ENCODE data around the gene APOL6. TPM values are rescaled to one million over a fixed set of nuclear protein-coding genes. Genes with fewer than 3 reads are reported as not detected.

Gene APOL6
- total RNA-seq, 1 donor: 51.8 TPM

- H2AFZ ChIP-seq (ENCODE audit: low read length): peak overlapping the region; percentile 30
Measured at GRCh38 chr22:35703861-35704584, 55.8 kb downstream of the APOL6 start.

GRCh38 chr22:35705141-35705540 lies 56.9 kb downstream of the APOL6 start:
- Histone ChIP-seq H3K4me3 (ENCODE audit: insufficient read depth, low read length) (no peak overlapping the region), H3K36me3 (ENCODE audit: insufficient read depth, low read length) (no peaks in the 10 kb centered on the region), H2AFZ (ENCODE audit: low read length) (no peak overlapping the region), H3K27ac (ENCODE audit: low read depth, low read length) (no peak overlapping the region), H4K20me1 (ENCODE audit: insufficient read depth, low read length) (no peaks in the 10 kb centered on the region), H3K9me3 (ENCODE audit: low read depth, low read length) (no peaks in the 10 kb centered on the region), H3K4me2 (ENCODE audit: insufficient read depth, low read length) (peak overlapping the region; percentile 22), H3K4me1 (ENCODE audit: insufficient read depth, low read length) (peaks cover 26% of the 10 kb centered on the region), H3K79me2 (ENCODE audit: insufficient read depth, low read length) (no peaks in the 10 kb centered on the region), H3K27me3 (ENCODE audit: insufficient read depth, low read length) (no peaks in the 10 kb centered on the region)
- TF ChIP-seq CTCF (IDR thresholded peaks at IDR 0.05; ENCODE audit: extremely low read depth, low read depth, low read length): no peak
- peak; percentile 96 for DNase-seq (ENCODE audit: insufficient read length, low spot score, missing footprints)

More at GRCh38 chr22:35703861-35704584, 55.8 kb downstream of the APOL6 start:
- Histone ChIP-seq H3K4me3 (ENCODE audit: insufficient read depth, low read length) (no peak overlapping the region), H3K27me3 (ENCODE audit: insufficient read depth, low read length) (no peaks in the 10 kb centered on the region), H3K27ac (ENCODE audit: low read depth, low read length) (no peak overlapping the region), H3K4me2 (ENCODE audit: insufficient read depth, low read length) (peak overlapping the region; percentile 7), H3K36me3 (ENCODE audit: insufficient read depth, low read length) (no peaks in the 10 kb centered on the region), H3K79me2 (ENCODE audit: insufficient read depth, low read length) (no peaks in the 10 kb centered on the region), H3K4me1 (ENCODE audit: insufficient read depth, low read length) (peaks cover 26% of the 10 kb centered on the region), H4K20me1 (ENCODE audit: insufficient read depth, low read length) (no peaks in the 10 kb centered on the region), H3K9me3 (ENCODE audit: low read depth, low read length) (no peaks in the 10 kb centered on the region)
- TF ChIP-seq CTCF (IDR thresholded peaks at IDR 0.05; ENCODE audit: extremely low read depth, low read depth, low read length): no peak
- DNase-seq (ENCODE audit: insufficient read length, low spot score, missing footprints): peak; percentile 84

- Histone ChIP-seq H3K36me3 (ENCODE audit: insufficient read depth, low read length) (no peaks in the 10 kb centered on the region), H3K4me3 (ENCODE audit: insufficient read depth, low read length) (no peak overlapping the region), H3K4me1 (ENCODE audit: insufficient read depth, low read length) (peaks cover 26% of the 10 kb centered on the region), H3K9me3 (ENCODE audit: low read depth, low read length) (no peaks in the 10 kb centered on the region), H4K20me1 (ENCODE audit: insufficient read depth, low read length) (no peaks in the 10 kb centered on the region), H3K4me2 (ENCODE audit: insufficient read depth, low read length) (no peak overlapping the region), H3K27me3 (ENCODE audit: insufficient read depth, low read length) (no peaks in the 10 kb centered on the region), H3K79me2 (ENCODE audit: insufficient read depth, low read length) (no peaks in the 10 kb centered on the region), H3K27ac (ENCODE audit: low read depth, low read length) (no peak overlapping the region), H2AFZ (ENCODE audit: low read length) (no peak overlapping the region)
- DNase-seq (ENCODE audit: insufficient read length, low spot score, missing footprints): no peak
- TF ChIP-seq CTCF (IDR thresholded peaks at IDR 0.05; ENCODE audit: extremely low read depth, low read depth, low read length): no peak
Measured at GRCh38 chr22:35708453-35708852, 60.2 kb downstream of the APOL6 start.

- Histone ChIP-seq H4K20me1 (ENCODE audit: insufficient read depth, low read length) (no peaks in the 10 kb centered on the region), H3K79me2 (ENCODE audit: insufficient read depth, low read length) (no peaks in the 10 kb centered on the region), H3K9me3 (ENCODE audit: low read depth, low read length) (no peaks in the 10 kb centered on the region), H3K4me3 (ENCODE audit: insufficient read depth, low read length) (no peak overlapping the region), H3K4me1 (ENCODE audit: insufficient read depth, low read length) (peaks cover 23% of the 10 kb centered on the region), H3K27me3 (ENCODE audit: insufficient read depth, low read length) (no peaks in the 10 kb centered on the region), H2AFZ (ENCODE audit: low read length) (no peak overlapping the region), H3K4me2 (ENCODE audit: insufficient read depth, low read length) (no peak overlapping the region), H3K27ac (ENCODE audit: low read depth, low read length) (no peak overlapping the region), H3K36me3 (ENCODE audit: insufficient read depth, low read length) (no peaks in the 10 kb centered on the region)
- TF ChIP-seq CTCF (IDR thresholded peaks at IDR 0.05; ENCODE audit: extremely low read depth, low read depth, low read length): no peak
- no peak for DNase-seq (ENCODE audit: insufficient read length, low spot score, missing footprints)
Measured at GRCh38 chr22:35708917-35709316, 60.7 kb downstream of the APOL6 start.
